C4-2B (cell line): ENCODE measurements around the gene GPR107.

ENCODE experiments used
- ZFX ChIP-seq: fragments of 450-650 bp; IDR thresholded peaks from 2 replicates; pipeline ENCODE4 v1.6.1; 2017
- TF ChIP-seq, protein P1 (sequence below): fragments of 450-650 bp; conservative IDR thresholded peaks from 2 replicates; pipeline ENCODE4 v1.5.1; 2017; ENCODE audit warnings: mild to moderate bottlenecking

DNA sequence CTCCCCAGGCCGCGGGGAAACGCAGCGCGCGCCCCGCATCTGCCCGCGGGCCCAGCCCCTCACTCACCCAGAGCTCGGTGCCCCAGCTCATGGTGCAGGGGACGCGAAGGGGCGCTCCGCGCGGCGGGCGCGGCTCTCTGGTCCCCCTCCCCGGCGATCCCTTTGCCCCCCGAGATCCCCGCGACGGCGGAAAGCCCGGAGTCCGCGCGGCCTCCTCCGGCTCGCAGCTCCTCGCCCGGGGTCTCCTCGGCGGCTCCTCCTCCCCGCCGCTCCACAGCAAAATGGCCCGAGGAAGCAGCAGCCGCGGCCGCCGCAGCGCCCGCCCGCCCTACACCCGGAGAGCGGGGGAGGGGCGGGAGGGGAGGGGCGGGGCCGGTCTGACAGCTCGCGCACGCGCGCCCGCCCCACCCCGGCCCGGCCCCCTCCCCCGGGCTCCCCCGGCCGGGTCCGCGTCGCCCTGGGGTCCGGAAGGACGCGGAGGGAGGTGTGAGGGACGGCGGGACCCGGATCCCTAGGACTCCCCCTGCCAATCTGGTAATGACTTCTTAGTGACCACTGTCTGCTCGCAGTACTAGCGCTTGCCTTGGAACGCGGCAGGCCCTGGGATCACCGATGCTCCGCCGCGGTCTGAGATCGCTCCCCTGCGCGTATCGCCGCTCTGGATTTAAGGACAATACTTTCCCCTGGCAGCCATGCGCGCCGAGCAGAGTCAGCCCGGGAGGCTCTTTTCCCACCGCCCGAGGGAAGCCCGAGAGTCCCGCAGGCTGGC, 10.6 kb upstream of the GPR107 start, which contains the start of gene FNBP1:
- TF ChIP-seq, protein P1, sequence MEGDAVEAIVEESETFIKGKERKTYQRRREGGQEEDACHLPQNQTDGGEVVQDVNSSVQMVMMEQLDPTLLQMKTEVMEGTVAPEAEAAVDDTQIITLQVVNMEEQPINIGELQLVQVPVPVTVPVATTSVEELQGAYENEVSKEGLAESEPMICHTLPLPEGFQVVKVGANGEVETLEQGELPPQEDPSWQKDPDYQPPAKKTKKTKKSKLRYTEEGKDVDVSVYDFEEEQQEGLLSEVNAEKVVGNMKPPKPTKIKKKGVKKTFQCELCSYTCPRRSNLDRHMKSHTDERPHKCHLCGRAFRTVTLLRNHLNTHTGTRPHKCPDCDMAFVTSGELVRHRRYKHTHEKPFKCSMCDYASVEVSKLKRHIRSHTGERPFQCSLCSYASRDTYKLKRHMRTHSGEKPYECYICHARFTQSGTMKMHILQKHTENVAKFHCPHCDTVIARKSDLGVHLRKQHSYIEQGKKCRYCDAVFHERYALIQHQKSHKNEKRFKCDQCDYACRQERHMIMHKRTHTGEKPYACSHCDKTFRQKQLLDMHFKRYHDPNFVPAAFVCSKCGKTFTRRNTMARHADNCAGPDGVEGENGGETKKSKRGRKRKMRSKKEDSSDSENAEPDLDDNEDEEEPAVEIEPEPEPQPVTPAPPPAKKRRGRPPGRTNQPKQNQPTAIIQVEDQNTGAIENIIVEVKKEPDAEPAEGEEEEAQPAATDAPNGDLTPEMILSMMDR, result no peak; the same call in 1 of the 2 replicates
- peak; percentile 84 for TF ChIP-seq ZFX
